ENCODE measurements around the gene GALNT2.

DNA sequence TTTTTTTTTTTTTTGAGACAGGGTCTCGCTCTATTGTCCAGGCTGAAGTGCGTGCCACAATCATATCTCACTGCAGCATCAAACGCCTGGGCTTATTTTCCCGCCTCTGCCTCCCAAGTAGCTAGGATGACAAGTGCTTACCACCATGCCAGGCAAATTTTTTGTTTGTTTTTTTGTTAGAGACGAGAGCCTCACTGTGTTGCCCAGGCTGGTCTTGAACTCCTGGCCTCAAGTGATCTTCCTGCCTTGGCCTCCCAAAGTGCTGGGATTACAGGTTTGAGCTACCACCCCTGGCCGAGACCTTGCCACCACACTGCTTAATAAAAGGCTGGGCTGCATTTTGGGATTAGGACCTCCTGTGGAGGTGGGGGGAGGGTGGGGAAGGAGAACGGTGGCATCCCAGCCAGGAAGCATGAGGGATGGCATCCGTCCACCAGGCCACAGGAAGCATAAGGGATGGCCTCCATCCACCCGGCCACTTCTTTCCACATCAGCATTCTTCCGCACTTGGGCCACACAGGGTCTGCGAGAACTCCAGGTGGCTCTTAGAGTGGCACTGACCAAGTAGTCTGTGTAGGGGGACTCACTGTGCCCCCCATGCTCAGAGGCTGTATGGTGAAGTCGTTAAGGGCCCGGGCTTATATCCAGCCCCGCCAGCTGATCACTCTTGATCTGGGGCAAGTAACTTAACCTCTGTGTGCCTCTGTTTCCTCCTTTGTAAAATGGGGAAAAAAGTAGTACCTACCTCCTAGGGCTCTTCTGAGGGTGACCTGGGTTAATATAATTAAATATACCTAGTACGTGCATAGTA, 75.0 kb downstream of the GALNT2 start:
- TF ChIP-seq, protein P1, sequence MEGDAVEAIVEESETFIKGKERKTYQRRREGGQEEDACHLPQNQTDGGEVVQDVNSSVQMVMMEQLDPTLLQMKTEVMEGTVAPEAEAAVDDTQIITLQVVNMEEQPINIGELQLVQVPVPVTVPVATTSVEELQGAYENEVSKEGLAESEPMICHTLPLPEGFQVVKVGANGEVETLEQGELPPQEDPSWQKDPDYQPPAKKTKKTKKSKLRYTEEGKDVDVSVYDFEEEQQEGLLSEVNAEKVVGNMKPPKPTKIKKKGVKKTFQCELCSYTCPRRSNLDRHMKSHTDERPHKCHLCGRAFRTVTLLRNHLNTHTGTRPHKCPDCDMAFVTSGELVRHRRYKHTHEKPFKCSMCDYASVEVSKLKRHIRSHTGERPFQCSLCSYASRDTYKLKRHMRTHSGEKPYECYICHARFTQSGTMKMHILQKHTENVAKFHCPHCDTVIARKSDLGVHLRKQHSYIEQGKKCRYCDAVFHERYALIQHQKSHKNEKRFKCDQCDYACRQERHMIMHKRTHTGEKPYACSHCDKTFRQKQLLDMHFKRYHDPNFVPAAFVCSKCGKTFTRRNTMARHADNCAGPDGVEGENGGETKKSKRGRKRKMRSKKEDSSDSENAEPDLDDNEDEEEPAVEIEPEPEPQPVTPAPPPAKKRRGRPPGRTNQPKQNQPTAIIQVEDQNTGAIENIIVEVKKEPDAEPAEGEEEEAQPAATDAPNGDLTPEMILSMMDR (IDR thresholded peaks at IDR 0.05) = no peak
- TF ChIP-seq POLR2A (IDR thresholded peaks at IDR 0.05) = no peak

Measured in adrenal gland (tissue), 5 donors.